ENCODE results near the gene CDH23. TPM values are rescaled to one million over a fixed set of nuclear protein-coding genes. Genes with fewer than 3 reads are reported as not detected.

CDH23 gene
- total RNA-seq, 6 donors from 2014 or later = 4.7 to 29.3 (median 10.4) TPM

DNA sequence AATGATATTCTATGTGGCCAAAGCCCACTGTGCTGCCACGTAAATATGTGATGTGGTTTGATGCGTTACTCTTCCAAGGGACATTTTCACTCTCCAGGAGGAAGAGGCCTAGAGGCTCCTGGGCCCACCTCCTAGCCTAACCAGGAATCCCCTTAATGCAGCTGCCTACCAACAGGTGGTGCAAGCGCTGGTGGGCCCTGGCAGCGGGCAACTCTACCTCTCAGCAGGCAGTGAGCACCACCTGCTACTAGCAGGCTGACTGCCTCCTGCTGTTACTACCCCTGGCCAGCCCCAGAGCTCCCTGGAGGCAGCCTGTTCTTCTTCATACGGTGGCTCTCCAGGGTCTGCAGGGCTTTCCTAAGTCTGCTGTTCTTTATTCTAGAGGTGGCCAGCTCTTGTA is 62.8 kb downstream of the CDH23 start:
- no peak overlapping the region for H3K4me3 ChIP-seq
- no peaks in the 10 kb centered on the region for H3K36me3 ChIP-seq
- H3K9me3 ChIP-seq = no peaks in the 10 kb centered on the region
- DNase-seq (no peak), ATAC-seq (ENCODE audit: low FRiP score in 2 of 2) (no peak)
- H3K4me1 ChIP-seq = no peaks in the 10 kb centered on the region
- TF ChIP-seq EP300 (IDR thresholded peaks at IDR 0.05) (no peak), POLR2A (IDR thresholded peaks at IDR 0.05) (no peak), POLR2AphosphoS5 (IDR thresholded peaks at IDR 0.05) (no peak)
- TF ChIP-seq, protein P1, sequence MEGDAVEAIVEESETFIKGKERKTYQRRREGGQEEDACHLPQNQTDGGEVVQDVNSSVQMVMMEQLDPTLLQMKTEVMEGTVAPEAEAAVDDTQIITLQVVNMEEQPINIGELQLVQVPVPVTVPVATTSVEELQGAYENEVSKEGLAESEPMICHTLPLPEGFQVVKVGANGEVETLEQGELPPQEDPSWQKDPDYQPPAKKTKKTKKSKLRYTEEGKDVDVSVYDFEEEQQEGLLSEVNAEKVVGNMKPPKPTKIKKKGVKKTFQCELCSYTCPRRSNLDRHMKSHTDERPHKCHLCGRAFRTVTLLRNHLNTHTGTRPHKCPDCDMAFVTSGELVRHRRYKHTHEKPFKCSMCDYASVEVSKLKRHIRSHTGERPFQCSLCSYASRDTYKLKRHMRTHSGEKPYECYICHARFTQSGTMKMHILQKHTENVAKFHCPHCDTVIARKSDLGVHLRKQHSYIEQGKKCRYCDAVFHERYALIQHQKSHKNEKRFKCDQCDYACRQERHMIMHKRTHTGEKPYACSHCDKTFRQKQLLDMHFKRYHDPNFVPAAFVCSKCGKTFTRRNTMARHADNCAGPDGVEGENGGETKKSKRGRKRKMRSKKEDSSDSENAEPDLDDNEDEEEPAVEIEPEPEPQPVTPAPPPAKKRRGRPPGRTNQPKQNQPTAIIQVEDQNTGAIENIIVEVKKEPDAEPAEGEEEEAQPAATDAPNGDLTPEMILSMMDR (IDR thresholded peaks at IDR 0.05) = no peak
- WGBS, 2 donors = 82 to 83% methylated on average over 3 to 5 of the region's 5 CpGs
- H3K27me3 ChIP-seq = no peaks in the 10 kb centered on the region
- no peak overlapping the region for H3K27ac ChIP-seq

- Histone ChIP-seq H3K4me3 (no peak overlapping the region), H3K36me3 (no peaks in the 10 kb centered on the region), H3K27me3 (no peaks in the 10 kb centered on the region), H3K27ac (no peak overlapping the region), H3K9me3 (no peaks in the 10 kb centered on the region), H3K4me1 (no peaks in the 10 kb centered on the region)
- 84 to 89% methylated on average over 9 of the region's 9 CpGs for WGBS, 2 donors
- ATAC-seq (ENCODE audit: low FRiP score in 2 of 2) = no peak
- no peak for DNase-seq
- TF ChIP-seq POLR2AphosphoS5 (IDR thresholded peaks at IDR 0.05) (no peak), POLR2A (IDR thresholded peaks at IDR 0.05) (no peak), EP300 (IDR thresholded peaks at IDR 0.05) (no peak)
- TF ChIP-seq, protein P1 (IDR thresholded peaks at IDR 0.05) = no peak
These were observed 63.9 kb downstream of the CDH23 start for GRCh38 chr10:71460615-71461014.

- ATAC-seq (ENCODE audit: low FRiP score in 2 of 2) (no peak), DNase-seq (peak in 1 of 2 donors; percentile 60)
- TF ChIP-seq POLR2AphosphoS5 (IDR thresholded peaks at IDR 0.05) = no peak
- TF ChIP-seq, protein P1 (IDR thresholded peaks at IDR 0.05) = no peak
- TF ChIP-seq EP300 (IDR thresholded peaks at IDR 0.05) = no peak
- TF ChIP-seq POLR2A (IDR thresholded peaks at IDR 0.05) = no peak
- Histone ChIP-seq H3K36me3 (no peaks in the 10 kb centered on the region), H3K27ac (no peak overlapping the region), H3K4me3 (no peak overlapping the region), H3K27me3 (no peaks in the 10 kb centered on the region), H3K4me1 (no peaks in the 10 kb centered on the region), H3K9me3 (no peaks in the 10 kb centered on the region)
- 88 to 93% methylated on average over 9 to 12 of the region's 13 CpGs for WGBS, 2 donors
These were observed 64.7 kb downstream of the CDH23 start for GRCh38 chr10:71461457-71461856.

GRCh38 chr10:71462062-71462935 is 65.6 kb downstream of the CDH23 start:
- Histone ChIP-seq H3K9me3 (no peaks in the 10 kb centered on the region), H3K27ac (no peak overlapping the region), H3K27me3 (no peaks in the 10 kb centered on the region), H3K4me1 (no peaks in the 10 kb centered on the region), H3K36me3 (no peaks in the 10 kb centered on the region), H3K4me3 (no peak overlapping the region)
- ATAC-seq (ENCODE audit: low FRiP score in 2 of 2) (no peak), DNase-seq (peak in 1 of 2 donors; percentile 56)
- WGBS, 2 donors = 75 to 79% methylated on average over 12 to 19 of the region's 19 CpGs
- TF ChIP-seq, protein P1 (IDR thresholded peaks at IDR 0.05) = no peak
- TF ChIP-seq POLR2AphosphoS5 (IDR thresholded peaks at IDR 0.05) (no peak), POLR2A (IDR thresholded peaks at IDR 0.05) (no peak), EP300 (IDR thresholded peaks at IDR 0.05) (no peak)

Data from upper lobe of left lung (tissue), 6 donors.